HEK293 (cell line): ENCODE data around the gene OXNAD1.

ENCODE experiments used
- CTCF ChIA-PET: fragments of 350-600 bp; formaldehyde crosslinking; extraction: SDS; loops from one replicate; lab custom pipeline; 2021; ENCODE audit warnings: antibody characterized with exemption; lab: Yijun Ruan, JAX
- POLR2A ChIA-PET: fragments of 300-600 bp; formaldehyde crosslinking; extraction: SDS; loops from one replicate; lab custom pipeline; 2020; ENCODE audit warnings: antibody characterized with exemption, inconsistent platforms; lab: Yijun Ruan, JAX
- H3K27ac ChIP-seq: fragments of 200-500 bp; sonication (Bioruptor generic); 2 replicates; pipeline ENCODE4 v1.5.1; 2014; ENCODE audit warnings: low read depth, low read length, control low read depth, inconsistent platforms; ENCODE audit errors: extremely low read depth
- H3K36me3 ChIP-seq, 2 experiments: fragments of 200-500 bp in 1 of 2; sonication (Bioruptor generic) in 1 of 2; 1 replicate in 1 of 2; 2 replicates in 1 of 2; pipeline ENCODE4 v1.5.1; 2014 to 2017; ENCODE audit warnings: inconsistent platforms in 2 of 2, low read length in 2 of 2; ENCODE audit not compliant: control insufficient read depth in 2 of 2, insufficient read depth in 1 of 2
- H3K4me1 ChIP-seq: fragments of 200-500 bp; sonication (Bioruptor generic); 2 replicates; pipeline ENCODE4 v1.5.1; 2014; ENCODE audit warnings: mild to moderate bottlenecking, low read length, inconsistent platforms; ENCODE audit not compliant: control insufficient read depth, insufficient read depth
- H3K4me3 ChIP-seq: 2 replicates; pipeline ENCODE4 v1.5.1; 2011; ENCODE audit warnings: low read depth, mild to moderate bottlenecking, control low read depth, low read length, moderate library complexity
- H3K9me3 ChIP-seq: fragments of 200-500 bp; sonication (Bioruptor generic); 2 replicates; pipeline ENCODE4 v1.5.1; 2014; ENCODE audit warnings: low read depth, low read length, inconsistent platforms; ENCODE audit not compliant: control insufficient read depth, insufficient read depth
- GLI2 ChIP-seq: fragments of 450-650 bp; formaldehyde crosslinking; IDR thresholded peaks from 2 replicates; pipeline ENCODE4; 2017; ENCODE audit warnings: missing biosample characterization, missing genetic modification characterization, low read depth, borderline replicate concordance
- YY2 ChIP-seq: fragments of 450-650 bp; formaldehyde crosslinking; IDR thresholded peaks from 2 replicates; pipeline ENCODE4 v1.5.1; 2016; ENCODE audit warnings: missing biosample characterization, missing genetic modification characterization
- ZFP3 ChIP-seq: fragments of 450-650 bp; formaldehyde crosslinking; IDR thresholded peaks from 2 replicates; pipeline ENCODE4 v1.5.1; 2016; ENCODE audit warnings: low read depth, missing biosample characterization, missing genetic modification characterization
- ZNF10 ChIP-seq: fragments of 450-650 bp; formaldehyde crosslinking; IDR thresholded peaks from 2 replicates; pipeline ENCODE4 v1.5.1; 2017; ENCODE audit warnings: missing biosample characterization, missing genetic modification characterization
- ZNF132 ChIP-seq: fragments of 450-650 bp; formaldehyde crosslinking; IDR thresholded peaks from 2 replicates; pipeline ENCODE4 v1.5.1; 2017; ENCODE audit warnings: missing biosample characterization, missing genetic modification characterization, borderline replicate concordance
- ZNF184 ChIP-seq: fragments of 450-650 bp; IDR thresholded peaks from 2 replicates; pipeline ENCODE4 v1.5.1; 2018; ENCODE audit warnings: missing biosample characterization, mild to moderate bottlenecking, missing genetic modification characterization
- ZNF23 ChIP-seq: fragments of 450-650 bp; formaldehyde crosslinking; IDR thresholded peaks from 2 replicates; pipeline ENCODE4 v1.5.1; 2016; ENCODE audit warnings: missing biosample characterization, missing genetic modification characterization, borderline replicate concordance
- ZNF26 ChIP-seq: fragments of 450-650 bp; formaldehyde crosslinking; IDR thresholded peaks from 2 replicates; pipeline ENCODE4 v1.5.1; 2016; ENCODE audit warnings: missing biosample characterization, missing genetic modification characterization
- ZNF350 ChIP-seq: fragments of 450-650 bp; formaldehyde crosslinking; IDR thresholded peaks from 2 replicates; pipeline ENCODE4 v1.5.0; 2017; ENCODE audit warnings: missing biosample characterization, mild to moderate bottlenecking, missing genetic modification characterization
- ZNF354C ChIP-seq: fragments of 450-650 bp; formaldehyde crosslinking; IDR thresholded peaks from 2 replicates; pipeline ENCODE4 v1.5.1; 2016; ENCODE audit warnings: missing biosample characterization, missing genetic modification characterization, low read depth, borderline replicate concordance
- ZNF433 ChIP-seq: fragments of 450-650 bp; formaldehyde crosslinking; IDR thresholded peaks from 2 replicates; pipeline ENCODE4 v1.5.1; 2016; ENCODE audit warnings: missing biosample characterization, missing genetic modification characterization, low read depth
- ZNF449 ChIP-seq: fragments of 450-650 bp; formaldehyde crosslinking; IDR thresholded peaks from 2 replicates; pipeline ENCODE4 v1.5.1; 2017; ENCODE audit warnings: missing biosample characterization, mild to moderate bottlenecking, missing genetic modification characterization, moderate library complexity
- ZNF501 ChIP-seq: fragments of 450-650 bp; formaldehyde crosslinking; IDR thresholded peaks from 2 replicates; pipeline ENCODE4 v1.5.1; 2016; ENCODE audit warnings: missing biosample characterization, missing genetic modification characterization
- ZNF521 ChIP-seq: fragments of 450-650 bp; formaldehyde crosslinking; IDR thresholded peaks from 2 replicates; pipeline ENCODE4 v1.5.1; 2017; ENCODE audit warnings: missing biosample characterization, mild to moderate bottlenecking, missing genetic modification characterization
- ZNF530 ChIP-seq: fragments of 450-650 bp; formaldehyde crosslinking; IDR thresholded peaks from 2 replicates; pipeline ENCODE4 v1.5.1; 2016; ENCODE audit warnings: low read depth, missing biosample characterization, missing genetic modification characterization
- ZNF560 ChIP-seq: fragments of 450-650 bp; formaldehyde crosslinking; IDR thresholded peaks from 2 replicates; pipeline ENCODE4 v1.5.1; 2017; ENCODE audit warnings: missing biosample characterization, missing genetic modification characterization, borderline replicate concordance
- ZNF629 ChIP-seq: fragments of 450-650 bp; formaldehyde crosslinking; IDR thresholded peaks from 2 replicates; pipeline ENCODE4 v1.5.1; 2017; ENCODE audit warnings: missing biosample characterization, missing genetic modification characterization
- ZNF654 ChIP-seq: fragments of 450-650 bp; formaldehyde crosslinking; IDR thresholded peaks from 2 replicates; pipeline ENCODE4 v1.5.1; 2016; ENCODE audit warnings: low read depth, missing biosample characterization, missing genetic modification characterization
- ZXDB ChIP-seq: fragments of 450-650 bp; formaldehyde crosslinking; IDR thresholded peaks from 2 replicates; pipeline ENCODE4 v1.5.1; 2016; ENCODE audit warnings: missing biosample characterization, missing genetic modification characterization
- TF ChIP-seq, protein P1 (sequence below): fragments of 450-650 bp; formaldehyde crosslinking; IDR thresholded peaks from 2 replicates; pipeline ENCODE4 v1.5.1; 2016; ENCODE audit warnings: missing biosample characterization, missing genetic modification characterization
- TF ChIP-seq, protein P2 (sequence below): fragments of 450-650 bp; IDR thresholded peaks from 2 replicates; pipeline ENCODE4 v1.5.1; 2018; ENCODE audit warnings: missing biosample characterization, missing genetic modification characterization

The OXNAD1 gene

GRCh38 chr3:16272588-16272987 lies 7.6 kb downstream of the OXNAD1 start:
- peaks cover 29 to 48% of the 10 kb centered on the region in 2 experiments for H3K36me3 ChIP-seq
- H3K4me3 ChIP-seq: no peak overlapping the region
- POLR2A ChIA-PET: no interaction called here
- no peak overlapping the region for H3K27ac ChIP-seq
- no peaks in the 10 kb centered on the region for H3K4me1 ChIP-seq
- no peaks in the 10 kb centered on the region for H3K9me3 ChIP-seq
- no peak for TF ChIP-seq ZNF26 (tag by site-specific recombination)
- no peak for TF ChIP-seq ZNF132 (tag by site-specific recombination)
- TF ChIP-seq YY2 (tag by site-specific recombination): no peak
- TF ChIP-seq ZNF521: no peak
- no peak for TF ChIP-seq ZFP3 (tag by site-specific recombination)
- TF ChIP-seq ZNF433 (tag by site-specific recombination): no peak
- no peak for TF ChIP-seq ZNF184
- TF ChIP-seq ZXDB: no peak
- TF ChIP-seq ZNF530 (tag by site-specific recombination): no peak
- CTCF ChIA-PET: interaction anchor here (1.2 kb wide), 1 partner anchor 278 kb away, joined by 4 read pairs; no protein-coding TSS in a partner anchor

GRCh38 chr3:16273867-16274266 lies 8.9 kb downstream of the OXNAD1 start:
- TF ChIP-seq ZNF501 (tag by site-specific recombination): no peak
- no peak for TF ChIP-seq ZNF629 (tag by site-specific recombination)
- TF ChIP-seq ZNF449 (tag by site-specific recombination): no peak
- no peak for TF ChIP-seq ZNF560
- TF ChIP-seq GLI2 (tag by site-specific recombination): no peak
- TF ChIP-seq, all 188 proteins: peak for 0
- H3K4me3 ChIP-seq: no peak overlapping the region
- H3K9me3 ChIP-seq: no peaks in the 10 kb centered on the region
- ChIA-PET POLR2A (no interaction called here), CTCF (interaction anchor here (0.6 kb wide), 1 partner anchor 276 kb away, joined by 3 read pairs; no protein-coding TSS in a partner anchor)
- H3K36me3 ChIP-seq: peaks cover 30 to 60% of the 10 kb centered on the region in 2 experiments
- H3K4me1 ChIP-seq: no peaks in the 10 kb centered on the region
- no peak overlapping the region for H3K27ac ChIP-seq

GRCh38 chr3:16277471-16277870 lies 12.5 kb downstream of the OXNAD1 start:
- POLR2A ChIA-PET: no interaction called here
- CTCF ChIA-PET: interaction anchor here (1.5 kb wide), 1 partner anchor 29 kb away, joined by 3 read pairs; no protein-coding TSS in a partner anchor
- no peak overlapping the region for H3K27ac ChIP-seq
- no peak for TF ChIP-seq ZNF350 (tag by site-specific recombination)
- TF ChIP-seq, protein P1, sequence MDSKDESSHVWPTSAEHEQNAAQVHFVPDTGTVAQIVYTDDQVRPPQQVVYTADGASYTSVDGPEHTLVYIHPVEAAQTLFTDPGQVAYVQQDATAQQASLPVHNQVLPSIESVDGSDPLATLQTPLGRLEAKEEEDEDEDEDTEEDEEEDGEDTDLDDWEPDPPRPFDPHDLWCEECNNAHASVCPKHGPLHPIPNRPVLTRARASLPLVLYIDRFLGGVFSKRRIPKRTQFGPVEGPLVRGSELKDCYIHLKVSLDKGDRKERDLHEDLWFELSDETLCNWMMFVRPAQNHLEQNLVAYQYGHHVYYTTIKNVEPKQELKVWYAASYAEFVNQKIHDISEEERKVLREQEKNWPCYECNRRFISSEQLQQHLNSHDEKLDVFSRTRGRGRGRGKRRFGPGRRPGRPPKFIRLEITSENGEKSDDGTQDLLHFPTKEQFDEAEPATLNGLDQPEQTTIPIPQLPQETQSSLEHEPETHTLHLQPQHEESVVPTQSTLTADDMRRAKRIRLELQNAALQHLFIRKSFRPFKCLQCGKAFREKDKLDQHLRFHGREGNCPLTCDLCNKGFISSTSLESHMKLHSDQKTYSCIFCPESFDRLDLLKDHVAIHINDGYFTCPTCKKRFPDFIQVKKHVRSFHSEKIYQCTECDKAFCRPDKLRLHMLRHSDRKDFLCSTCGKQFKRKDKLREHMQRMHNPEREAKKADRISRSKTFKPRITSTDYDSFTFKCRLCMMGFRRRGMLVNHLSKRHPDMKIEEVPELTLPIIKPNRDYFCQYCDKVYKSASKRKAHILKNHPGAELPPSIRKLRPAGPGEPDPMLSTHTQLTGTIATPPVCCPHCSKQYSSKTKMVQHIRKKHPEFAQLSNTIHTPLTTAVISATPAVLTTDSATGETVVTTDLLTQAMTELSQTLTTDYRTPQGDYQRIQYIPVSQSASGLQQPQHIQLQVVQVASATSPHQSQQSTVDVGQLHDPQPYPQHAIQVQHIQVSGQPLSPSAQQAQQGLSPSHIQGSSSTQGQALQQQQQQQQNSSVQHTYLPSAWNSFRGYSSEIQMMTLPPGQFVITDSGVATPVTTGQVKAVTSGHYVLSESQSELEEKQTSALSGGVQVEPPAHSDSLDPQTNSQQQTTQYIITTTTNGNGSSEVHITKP (tag by site-specific recombination): no peak
- TF ChIP-seq ZNF354C (tag by site-specific recombination): no peak
- TF ChIP-seq ZNF10: no peak
- TF ChIP-seq ZNF23 (tag by site-specific recombination): no peak
- TF ChIP-seq, protein P2, sequence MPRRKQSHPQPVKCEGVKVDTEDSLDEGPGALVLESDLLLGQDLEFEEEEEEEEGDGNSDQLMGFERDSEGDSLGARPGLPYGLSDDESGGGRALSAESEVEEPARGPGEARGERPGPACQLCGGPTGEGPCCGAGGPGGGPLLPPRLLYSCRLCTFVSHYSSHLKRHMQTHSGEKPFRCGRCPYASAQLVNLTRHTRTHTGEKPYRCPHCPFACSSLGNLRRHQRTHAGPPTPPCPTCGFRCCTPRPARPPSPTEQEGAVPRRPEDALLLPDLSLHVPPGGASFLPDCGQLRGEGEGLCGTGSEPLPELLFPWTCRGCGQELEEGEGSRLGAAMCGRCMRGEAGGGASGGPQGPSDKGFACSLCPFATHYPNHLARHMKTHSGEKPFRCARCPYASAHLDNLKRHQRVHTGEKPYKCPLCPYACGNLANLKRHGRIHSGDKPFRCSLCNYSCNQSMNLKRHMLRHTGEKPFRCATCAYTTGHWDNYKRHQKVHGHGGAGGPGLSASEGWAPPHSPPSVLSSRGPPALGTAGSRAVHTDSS (tag by site-specific recombination): no peak
- no peak for TF ChIP-seq ZNF654
- peaks cover 20 to 46% of the 10 kb centered on the region in 2 experiments for H3K36me3 ChIP-seq
- no peak overlapping the region for H3K4me3 ChIP-seq
- no peaks in the 10 kb centered on the region for H3K4me1 ChIP-seq
- H3K9me3 ChIP-seq: no peaks in the 10 kb centered on the region
